Tibial nerve (tissue), 4 donors: ENCODE data around the gene CDC42SE2.

Source experiments
- EP300 ChIP-seq, 2 donors: sonication (generic); formaldehyde crosslinking; IDR thresholded peaks; one replicate each; pipeline ENCODE4 v1.6.1; 2017; ENCODE audit warnings: antibody characterized with exemption in 2 of 2, mild to moderate bottlenecking in 1 of 2
- POLR2A ChIP-seq, 2 donors: fragments of 450-650 bp; IDR thresholded peaks; one replicate each; pipeline ENCODE4 v1.6.1; 2017; ENCODE audit warnings: antibody characterized with exemption in 2 of 2, mild to moderate bottlenecking in 2 of 2, moderate library complexity in 2 of 2
- TF ChIP-seq, protein P1 (sequence below), 5 experiments: fragments of 200-600 bp in 3 of 5; fragments of 450-650 bp in 2 of 5; sonication (generic) in 3 of 5; IDR thresholded peaks; one replicate each; pipeline ENCODE4 v1.5.1; 2016 to 2019; ENCODE audit warnings: antibody characterized with exemption in 5 of 5, mild to moderate bottlenecking in 3 of 5, moderate library complexity in 2 of 5

DNA sequence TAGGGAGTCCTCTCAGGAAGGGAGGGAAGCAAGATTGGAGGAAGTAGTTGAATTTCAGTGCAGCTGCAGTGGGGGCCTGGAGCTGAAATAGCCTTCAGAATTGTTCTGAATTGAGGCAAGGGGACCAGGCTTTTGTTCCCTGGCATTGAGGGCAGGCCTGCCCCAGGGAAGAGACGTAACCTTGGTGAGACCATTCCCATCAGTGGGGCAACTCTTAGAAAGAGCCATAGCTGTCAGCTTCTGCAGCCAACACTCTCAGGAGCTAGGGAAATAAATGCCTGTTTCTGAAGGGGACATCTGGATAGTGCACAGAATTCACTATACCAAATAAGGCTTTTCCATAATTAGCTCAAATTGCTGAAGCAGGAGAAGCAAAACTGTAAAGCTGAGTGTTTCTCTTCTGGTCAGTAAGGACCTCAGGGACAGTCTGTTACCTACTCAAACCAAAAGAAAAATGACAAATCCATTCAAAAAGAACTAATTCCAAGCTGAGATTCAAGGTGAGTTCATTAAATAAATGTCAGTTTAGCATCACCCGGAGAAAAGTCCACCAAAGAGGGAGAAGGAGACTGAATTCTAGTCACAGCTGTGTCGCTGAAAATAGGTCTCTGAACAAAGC, 49.1 kb upstream of the CDC42SE2 start:
- TF ChIP-seq POLR2A (IDR thresholded peaks at IDR 0.05) (no peak), EP300 (IDR thresholded peaks at IDR 0.05) (no peak)
- TF ChIP-seq, protein P1, sequence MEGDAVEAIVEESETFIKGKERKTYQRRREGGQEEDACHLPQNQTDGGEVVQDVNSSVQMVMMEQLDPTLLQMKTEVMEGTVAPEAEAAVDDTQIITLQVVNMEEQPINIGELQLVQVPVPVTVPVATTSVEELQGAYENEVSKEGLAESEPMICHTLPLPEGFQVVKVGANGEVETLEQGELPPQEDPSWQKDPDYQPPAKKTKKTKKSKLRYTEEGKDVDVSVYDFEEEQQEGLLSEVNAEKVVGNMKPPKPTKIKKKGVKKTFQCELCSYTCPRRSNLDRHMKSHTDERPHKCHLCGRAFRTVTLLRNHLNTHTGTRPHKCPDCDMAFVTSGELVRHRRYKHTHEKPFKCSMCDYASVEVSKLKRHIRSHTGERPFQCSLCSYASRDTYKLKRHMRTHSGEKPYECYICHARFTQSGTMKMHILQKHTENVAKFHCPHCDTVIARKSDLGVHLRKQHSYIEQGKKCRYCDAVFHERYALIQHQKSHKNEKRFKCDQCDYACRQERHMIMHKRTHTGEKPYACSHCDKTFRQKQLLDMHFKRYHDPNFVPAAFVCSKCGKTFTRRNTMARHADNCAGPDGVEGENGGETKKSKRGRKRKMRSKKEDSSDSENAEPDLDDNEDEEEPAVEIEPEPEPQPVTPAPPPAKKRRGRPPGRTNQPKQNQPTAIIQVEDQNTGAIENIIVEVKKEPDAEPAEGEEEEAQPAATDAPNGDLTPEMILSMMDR (IDR thresholded peaks at IDR 0.05), result no peak
